PC-3 (cell line): ENCODE data around the gene ATXN2L. TPM values are rescaled to one million over a fixed set of nuclear protein-coding genes. Genes with fewer than 3 reads are reported as not detected.
"Not testable (repeated sequence)": the region's sequence is repeated elsewhere in the genome, so short reads cannot be mapped to it uniquely, and the experiment has no call there.

Experiments
- ATAC-seq: fragments of 200-7000 bp; cut with Tn5 transposase; 2 replicates; pipeline ENCODE4 v1.9.1; 2020; ENCODE audit warnings: mild to moderate bottlenecking, moderate library complexity
- Bru-seq: library from RNA; stranded (reverse); fragments of 400-500 nt; gene quantifications from one replicate; lab custom pipeline; 2021; lab: Mats Ljungman, UMichigan
- BruChase-seq, 2 experiments: library from RNA; stranded (reverse); fragments of 400-500 nt; gene quantifications; one replicate each; lab custom pipeline; 2021; lab: Mats Ljungman, UMichigan
- BruUV-seq: library from RNA; stranded (reverse); fragments of 400-500 nt; replicated peaks from 2 replicates; lab custom pipeline; 2021; lab: Mats Ljungman, UMichigan
- CTCF ChIA-PET: fragments of 300-600 bp; sonication (Branson Sonifier 250); formaldehyde crosslinking; loops from one replicate; lab custom pipeline; 2022; ENCODE audit warnings: antibody characterized with exemption; lab: Charles Lee
- POLR2A ChIA-PET: fragments of 300-600 bp; sonication (Branson Sonifier 250); formaldehyde crosslinking; loops from one replicate; lab custom pipeline; 2022; ENCODE audit warnings: antibody characterized with exemption; ENCODE audit not compliant: unreplicated experiment; lab: Charles Lee
- DNase-seq: peaks from one replicate; pipeline ENCODE4 v3.0.0-alpha.2; 2015
- H2AFZ ChIP-seq: fragments of 300-600 bp; sonication (generic); 2 replicates; pipeline ENCODE4 v1.6.0; 2016; ENCODE audit warnings: antibody characterized with exemption, low read length
- H3F3A ChIP-seq: fragments of 300-600 bp; sonication (generic); one replicate; pipeline ENCODE4 v1.6.0; 2017; ENCODE audit warnings: antibody characterized with exemption, low read length, control low read depth, mild to moderate bottlenecking; ENCODE audit not compliant: unreplicated experiment
- H3K27ac ChIP-seq: fragments of 300-600 bp; sonication (generic); 2 replicates; pipeline ENCODE4 v1.5.1; 2016; ENCODE audit warnings: mild to moderate bottlenecking, low read length
- H3K27me3 ChIP-seq: fragments of 300-600 bp; sonication (generic); 2 replicates; pipeline ENCODE4 v1.6.1; 2016; ENCODE audit warnings: low read length, mixed read lengths
- H3K36me3 ChIP-seq: fragments of 300-600 bp; sonication (generic); 2 replicates; pipeline ENCODE4 v1.6.1; 2016; ENCODE audit warnings: low read depth, mixed run types, low read length, mixed read lengths
- H3K4me1 ChIP-seq: fragments of 300-600 bp; sonication (generic); 2 replicates; pipeline ENCODE4 v1.5.1; 2016; ENCODE audit warnings: low read length; ENCODE audit not compliant: insufficient read depth
- H3K4me2 ChIP-seq: fragments of 300-600 bp; sonication (generic); 2 replicates; pipeline ENCODE4 v1.6.0; 2016; ENCODE audit warnings: low read length
- H3K4me3 ChIP-seq: fragments of 300-600 bp; sonication (generic); 2 replicates; pipeline ENCODE4 v1.5.1; 2016; ENCODE audit warnings: mild to moderate bottlenecking, low read length, mixed read lengths
- H3K79me2 ChIP-seq: fragments of 300-600 bp; sonication (generic); 2 replicates; pipeline ENCODE4 v1.6.1; 2017; ENCODE audit warnings: low read length, mixed read lengths
- H3K9ac ChIP-seq: fragments of 300-600 bp; sonication (generic); 2 replicates; pipeline ENCODE4 v1.6.0; 2016; ENCODE audit warnings: mild to moderate bottlenecking, low read length
- H3K9me2 ChIP-seq: fragments of 300-600 bp; sonication (generic); replicated peaks from 2 replicates; pipeline ENCODE4 v1.6.1; 2016; ENCODE audit warnings: mixed run types, low read length, mixed read lengths
- H3K9me3 ChIP-seq: fragments of 300-600 bp; sonication (generic); 2 replicates; pipeline ENCODE4 v1.6.1; 2016; ENCODE audit warnings: low read length, mixed read lengths
- H4K20me1 ChIP-seq: fragments of 300-600 bp; sonication (generic); 2 replicates; pipeline ENCODE4 v1.6.1; 2016; ENCODE audit warnings: low read length, mixed read lengths
- EZH2phosphoT487 ChIP-seq: fragments of 300-600 bp; sonication (generic); IDR thresholded peaks from 2 replicates; pipeline ENCODE4 v1.6.1; 2018; ENCODE audit warnings: mild to moderate bottlenecking, antibody characterized with exemption, low read length, borderline replicate concordance
- intact Hi-C: fragments of 100-400 bp; cut with micrococcal nuclease; formaldehyde crosslinking; loops from 2 replicates; pipeline ENCODE4 v1.9.0; 2023
- long read RNA-seq: library from polyadenylated mRNA; unstranded; transcript quantifications from one replicate; pipeline ENCODE4 v2.0.0, GENCODE V29; 2021; ENCODE audit not compliant: unreplicated experiment
- total RNA-seq: library from RNA; depleted of rRNA; stranded (reverse); fragments of >200 nt; gene quantifications from 2 replicates; pipeline ENCODE4 v1.2.3, GENCODE V29; 2014; rRNA removed
- TF ChIP-seq, protein P1 (sequence below): fragments of 300-600 bp; sonication (generic); conservative IDR thresholded peaks from 2 replicates; pipeline ENCODE4 v1.5.1; 2017; ENCODE audit warnings: antibody characterized with exemption, low read depth, mild to moderate bottlenecking, low read length

ATXN2L gene, protein sequence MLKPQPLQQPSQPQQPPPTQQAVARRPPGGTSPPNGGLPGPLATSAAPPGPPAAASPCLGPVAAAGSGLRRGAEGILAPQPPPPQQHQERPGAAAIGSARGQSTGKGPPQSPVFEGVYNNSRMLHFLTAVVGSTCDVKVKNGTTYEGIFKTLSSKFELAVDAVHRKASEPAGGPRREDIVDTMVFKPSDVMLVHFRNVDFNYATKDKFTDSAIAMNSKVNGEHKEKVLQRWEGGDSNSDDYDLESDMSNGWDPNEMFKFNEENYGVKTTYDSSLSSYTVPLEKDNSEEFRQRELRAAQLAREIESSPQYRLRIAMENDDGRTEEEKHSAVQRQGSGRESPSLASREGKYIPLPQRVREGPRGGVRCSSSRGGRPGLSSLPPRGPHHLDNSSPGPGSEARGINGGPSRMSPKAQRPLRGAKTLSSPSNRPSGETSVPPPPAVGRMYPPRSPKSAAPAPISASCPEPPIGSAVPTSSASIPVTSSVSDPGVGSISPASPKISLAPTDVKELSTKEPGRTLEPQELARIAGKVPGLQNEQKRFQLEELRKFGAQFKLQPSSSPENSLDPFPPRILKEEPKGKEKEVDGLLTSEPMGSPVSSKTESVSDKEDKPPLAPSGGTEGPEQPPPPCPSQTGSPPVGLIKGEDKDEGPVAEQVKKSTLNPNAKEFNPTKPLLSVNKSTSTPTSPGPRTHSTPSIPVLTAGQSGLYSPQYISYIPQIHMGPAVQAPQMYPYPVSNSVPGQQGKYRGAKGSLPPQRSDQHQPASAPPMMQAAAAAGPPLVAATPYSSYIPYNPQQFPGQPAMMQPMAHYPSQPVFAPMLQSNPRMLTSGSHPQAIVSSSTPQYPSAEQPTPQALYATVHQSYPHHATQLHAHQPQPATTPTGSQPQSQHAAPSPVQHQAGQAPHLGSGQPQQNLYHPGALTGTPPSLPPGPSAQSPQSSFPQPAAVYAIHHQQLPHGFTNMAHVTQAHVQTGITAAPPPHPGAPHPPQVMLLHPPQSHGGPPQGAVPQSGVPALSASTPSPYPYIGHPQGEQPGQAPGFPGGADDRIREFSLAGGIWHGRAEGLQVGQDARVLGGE
- total RNA-seq = 65.8 and 104 TPM in 2 replicates
- Bru-seq, nascent RNA = percentile 95 among the genes with signal in this experiment
- BruChase-seq, experiment 1, labeled RNA remaining after a 6-hour chase = percentile 98 among the genes with signal in this experiment
- BruChase-seq, experiment 2, labeled RNA remaining after a 2-hour chase = percentile 97 among the genes with signal in this experiment
- long read RNA-seq, full-length matches to known transcripts = 8 of 127 reads
- long read RNA-seq, partial matches to known transcripts = 59 of 127 reads
- long read RNA-seq, other reads (novel, unspliced or antisense) = 60 of 127 reads

DNA sequence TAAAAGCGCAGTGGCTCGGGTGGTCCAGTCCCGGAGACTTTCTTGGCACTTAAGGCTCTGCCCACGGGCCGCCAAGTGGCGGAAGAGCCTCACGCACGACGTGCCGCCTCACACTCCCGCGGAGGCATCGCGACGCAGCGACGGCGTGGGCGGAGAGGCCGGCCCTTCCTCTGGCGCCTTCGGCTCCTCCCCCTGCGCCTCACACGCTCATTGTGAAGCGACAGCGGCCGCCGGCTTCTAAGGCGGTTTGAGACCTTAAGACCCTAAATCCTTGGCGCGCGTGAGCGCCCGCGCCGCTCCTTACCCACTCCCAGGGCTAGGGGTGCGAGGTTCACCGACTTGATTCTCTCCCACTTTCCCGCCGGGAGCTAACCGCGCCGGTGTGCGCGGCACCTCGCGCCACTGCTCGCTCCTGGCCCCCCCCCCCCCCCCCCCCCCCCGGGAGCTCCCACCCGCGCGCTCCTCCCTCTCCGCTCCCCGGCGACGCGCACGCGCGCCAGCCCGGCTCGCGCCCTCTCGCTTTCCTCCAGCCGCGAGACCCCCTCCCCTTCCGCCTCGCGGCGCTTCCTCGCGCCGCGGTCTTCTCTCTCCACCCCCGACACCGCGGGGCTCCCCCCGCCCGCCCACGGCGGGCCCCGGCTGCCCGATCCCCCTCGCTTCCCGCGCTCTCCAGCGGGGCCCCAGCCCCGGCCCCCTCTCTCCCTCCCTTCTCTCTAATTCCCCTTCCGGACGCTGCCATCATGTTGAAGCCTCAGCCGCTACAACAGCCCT is at the start of gene ATXN2L:
ATXN2L (plus strand) TSS at position 480 of the 771 bp plus-strand sequence; CDS start at position 741, 261 bp downstream.
- peak; percentile 90 for DNase-seq
- intact Hi-C loops = loop anchor here (5.0 kb wide), 1 partner anchor 125 kb away; no protein-coding TSS in a partner anchor
- CTCF ChIA-PET = no interaction called here

GRCh38 chr16:28781697-28782096 is 41.1 kb upstream of the ATXN2L start:
- DNase-seq, H3K79me2 ChIP-seq, H3K4me1 ChIP-seq, H3K4me2 ChIP-seq, H3K27ac ChIP-seq, H3K36me3 ChIP-seq, H3K9me2 ChIP-seq, intact Hi-C loops, H3K9ac ChIP-seq, ATAC-seq, POLR2A ChIA-PET, BruUV-seq, H3K9me3 ChIP-seq, H3F3A ChIP-seq, CTCF ChIA-PET, H3K4me3 ChIP-seq, H2AFZ ChIP-seq, H3K27me3 ChIP-seq, H4K20me1 ChIP-seq: not testable (repeated sequence)

More for the DNA sequence above, at the start of gene ATXN2L:
- no peaks in the 10 kb centered on the region for H3K27me3 ChIP-seq
- TF ChIP-seq, protein P1, sequence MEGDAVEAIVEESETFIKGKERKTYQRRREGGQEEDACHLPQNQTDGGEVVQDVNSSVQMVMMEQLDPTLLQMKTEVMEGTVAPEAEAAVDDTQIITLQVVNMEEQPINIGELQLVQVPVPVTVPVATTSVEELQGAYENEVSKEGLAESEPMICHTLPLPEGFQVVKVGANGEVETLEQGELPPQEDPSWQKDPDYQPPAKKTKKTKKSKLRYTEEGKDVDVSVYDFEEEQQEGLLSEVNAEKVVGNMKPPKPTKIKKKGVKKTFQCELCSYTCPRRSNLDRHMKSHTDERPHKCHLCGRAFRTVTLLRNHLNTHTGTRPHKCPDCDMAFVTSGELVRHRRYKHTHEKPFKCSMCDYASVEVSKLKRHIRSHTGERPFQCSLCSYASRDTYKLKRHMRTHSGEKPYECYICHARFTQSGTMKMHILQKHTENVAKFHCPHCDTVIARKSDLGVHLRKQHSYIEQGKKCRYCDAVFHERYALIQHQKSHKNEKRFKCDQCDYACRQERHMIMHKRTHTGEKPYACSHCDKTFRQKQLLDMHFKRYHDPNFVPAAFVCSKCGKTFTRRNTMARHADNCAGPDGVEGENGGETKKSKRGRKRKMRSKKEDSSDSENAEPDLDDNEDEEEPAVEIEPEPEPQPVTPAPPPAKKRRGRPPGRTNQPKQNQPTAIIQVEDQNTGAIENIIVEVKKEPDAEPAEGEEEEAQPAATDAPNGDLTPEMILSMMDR = no peak
- TF ChIP-seq EZH2phosphoT487 = no peak
- H3K79me2 ChIP-seq = peaks cover 53% of the 10 kb centered on the region
- H3K27ac ChIP-seq = peak within 1 kb of the TSS; percentile 86
- no peaks in the 10 kb centered on the region for H3K9me3 ChIP-seq
- POLR2A ChIA-PET = interaction anchor here (0.7 to 1.0 kb wide), 2 partner anchors 22 to 151 kb away, joined by 4 to 8 read pairs; no protein-coding TSS in a partner anchor
- no peaks in the 10 kb centered on the region for H3K9me2 ChIP-seq
- peaks cover 22% of the 10 kb centered on the region for H3K4me1 ChIP-seq
- H4K20me1 ChIP-seq = peaks cover 27% of the 10 kb centered on the region
- no peaks in the 10 kb centered on the region for H3F3A ChIP-seq
- peak within 1 kb of the TSS; percentile 96 for H3K4me2 ChIP-seq
- peak within 1 kb of the TSS; percentile 86 for H2AFZ ChIP-seq
- BruUV-seq = no TSS peak
- H3K36me3 ChIP-seq = peaks cover 27% of the 10 kb centered on the region
- peak; percentile 56 for ATAC-seq
- H3K9ac ChIP-seq = peak within 1 kb of the TSS; percentile 99
- peak within 1 kb of the TSS; percentile 96 for H3K4me3 ChIP-seq

DNA sequence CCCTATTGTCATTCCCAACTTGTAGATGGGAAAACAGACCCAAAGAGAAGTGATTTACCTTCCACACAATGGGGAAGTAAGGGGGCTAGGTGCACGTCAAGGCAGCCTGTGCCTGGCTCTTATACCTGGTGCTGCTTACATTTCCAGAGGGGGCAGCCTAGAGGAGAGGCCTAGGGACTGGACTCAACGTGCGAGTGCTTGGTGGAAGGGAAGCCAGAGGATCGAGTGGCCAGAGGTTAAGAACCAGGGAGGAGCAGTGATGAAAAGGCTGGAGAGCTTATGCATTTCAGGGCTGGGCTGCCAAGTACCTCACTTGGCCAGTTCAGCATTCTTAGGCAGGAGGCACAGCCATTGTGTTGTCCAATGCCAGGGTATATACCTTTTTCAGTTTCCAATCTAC is 40.4 kb upstream of the ATXN2L start:
- H3K4me3 ChIP-seq, intact Hi-C loops, H3F3A ChIP-seq, CTCF ChIA-PET, H3K36me3 ChIP-seq, H3K27ac ChIP-seq, H3K79me2 ChIP-seq, H3K4me1 ChIP-seq, BruUV-seq, H3K9me2 ChIP-seq, H2AFZ ChIP-seq, DNase-seq, H3K4me2 ChIP-seq, H3K9me3 ChIP-seq, ATAC-seq, H4K20me1 ChIP-seq, POLR2A ChIA-PET, H3K27me3 ChIP-seq, H3K9ac ChIP-seq: not testable (repeated sequence)

- H3K9me2 ChIP-seq, H3K27me3 ChIP-seq, POLR2A ChIA-PET, H4K20me1 ChIP-seq, DNase-seq, intact Hi-C loops, H3K9ac ChIP-seq, H2AFZ ChIP-seq, H3K4me3 ChIP-seq, H3F3A ChIP-seq, CTCF ChIA-PET, H3K27ac ChIP-seq, BruUV-seq, H3K36me3 ChIP-seq, H3K79me2 ChIP-seq, H3K4me2 ChIP-seq, H3K4me1 ChIP-seq, H3K9me3 ChIP-seq: not testable (repeated sequence)
- ATAC-seq = peak; percentile 63
These were observed 20.4 kb upstream of the ATXN2L start for GRCh38 chr16:28802235-28803019.
